Motor neuron (in vitro differentiated cells): ENCODE data around the gene WHRN. TPM values are rescaled to one million over a fixed set of nuclear protein-coding genes. Genes with fewer than 3 reads are reported as not detected.

Experiments
- ATAC-seq, 8 experiments: fragments of 200-7000 bp; cut with Tn5 transposase; replicated peaks in 6 of 8; 2 replicates each; pipeline ENCODE4 v1.8.0; 2021; ENCODE audit warnings: mild to moderate bottlenecking in 8 of 8, moderate library complexity in 8 of 8
- H3K27ac ChIP-seq, 2 donors: fragments of 250-450 bp; sonication (Bioruptor Pico); 2 replicates each; pipeline ENCODE4 v1.9.0; 2021; ENCODE audit warnings: antibody characterized with exemption in 2 of 2, mild to moderate bottlenecking in 2 of 2, moderate library complexity in 1 of 2
- H3K4me1 ChIP-seq, 2 donors: fragments of 250-450 bp; sonication (Bioruptor Pico); replicated peaks in 1 of 2; 2 replicates each; pipeline ENCODE4 v1.6.1; 2021; ENCODE audit warnings: antibody characterized with exemption in 2 of 2, mild to moderate bottlenecking in 2 of 2, moderate library complexity in 1 of 2
- H3K4me3 ChIP-seq, 5 donors: fragments of 250-450 bp; sonication (Bioruptor Pico); 2 replicates each; pipeline ENCODE4 v1.9.0; 2021; ENCODE audit warnings: antibody characterized with exemption in 5 of 5, mild to moderate bottlenecking in 5 of 5, moderate library complexity in 4 of 5
- WGBS, 10 experiments: fragments of 450-650 bp; shearing (Covaris generic); methylation state at CpG; one replicate each; pipeline ENCODE4 v1.0.0; 2022; 5-methylcytosine and 5-hydroxymethylcytosine counted together
- in situ Hi-C, 9 experiments: fragments of 400-800 bp; cut with MboI; loops; one replicate each; pipeline ENCODE4 v1.15.0; 2021; ENCODE audit warnings: low sequenced_read_pairs in 9 of 9, low pct_unique_long_range_greater_than_20kb in 2 of 9; ENCODE audit not compliant: unreplicated experiment in 9 of 9
- total RNA-seq, 8 experiments: library from RNA; unstranded; fragments of 300-600 nt; gene quantifications; 2 replicates each; pipeline versions ENCODE4 v1.2.3 to v1.2.4, GENCODE V29; 2022

Gene WHRN
- total RNA-seq: 10 to 100 TPM in 3 of 8 experiments, 1 to 10 TPM in 5; 4.2 to 13.5 (median 6.9) TPM

DNA sequence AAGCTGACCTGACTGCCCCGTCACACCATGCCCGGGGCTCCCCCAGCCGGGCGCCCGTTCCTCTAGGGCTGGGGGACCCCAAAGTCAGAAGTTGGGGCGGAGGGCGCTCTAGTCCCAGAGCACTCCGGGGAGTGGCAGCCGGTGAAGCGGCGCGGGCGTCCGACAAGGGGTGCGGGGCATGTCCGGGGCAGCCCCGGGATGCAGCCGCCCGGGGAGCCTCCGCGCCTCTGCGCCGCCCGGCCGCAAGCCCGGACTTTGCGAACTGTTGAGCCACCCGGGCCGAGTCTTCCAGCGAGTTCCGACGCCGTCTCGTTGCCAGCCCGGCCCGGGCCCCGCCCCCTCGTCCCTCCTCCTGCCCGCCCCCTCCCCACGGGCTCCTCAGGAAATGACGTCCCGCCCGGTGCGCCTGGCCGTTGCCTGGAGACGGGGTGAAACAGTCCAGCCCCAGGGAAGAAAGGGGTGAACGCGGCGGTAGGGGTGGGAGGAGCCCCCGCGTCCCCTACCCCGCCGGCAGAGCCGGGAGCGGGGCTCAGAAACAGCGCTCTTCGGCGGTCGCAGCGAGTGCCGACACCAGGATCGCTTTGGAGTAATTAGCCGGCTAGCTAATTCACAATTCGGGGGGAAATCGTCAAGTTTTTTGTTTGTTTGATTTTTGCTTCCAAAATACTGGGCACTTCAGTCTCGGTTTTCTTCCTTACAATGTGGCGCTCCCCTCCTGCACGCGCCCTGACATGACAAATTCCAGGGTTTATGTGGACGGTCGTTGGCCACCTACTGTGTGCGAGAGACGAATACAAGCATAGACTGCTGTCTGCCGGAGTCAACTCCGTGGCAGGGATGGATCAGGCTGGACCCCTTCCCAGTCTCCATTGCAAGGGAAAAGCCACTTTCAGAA is at the start of gene WHRN:
WHRN (minus strand) TSS at position 287 of the 895 bp plus-strand sequence. CDS start 672 bp downstream, outside the sequence.
- 0 to 20% (median 2%) methylated on average over 1 to 11 of the region's 75 CpGs; no CpG with 5 or more reads in 2 of the 10 experiments for WGBS, 10 experiments
- peak within 1 kb of the TSS in 1 of 2 donors; percentile 4 for H3K27ac ChIP-seq
- in situ Hi-C loops: loop anchor here in 1 of 9 experiments (5.0 kb wide), 1 partner anchor 87 kb away; no protein-coding TSS in a partner anchor
- H3K4me1 ChIP-seq: peaks cover 9 to 36% of the 10 kb centered on the region in 2 donors
- H3K4me3 ChIP-seq: peak within 1 kb of the TSS; percentile 52 to 87 (median 57)
- ATAC-seq: peak; percentile 82 to 91 (median 84)

DNA sequence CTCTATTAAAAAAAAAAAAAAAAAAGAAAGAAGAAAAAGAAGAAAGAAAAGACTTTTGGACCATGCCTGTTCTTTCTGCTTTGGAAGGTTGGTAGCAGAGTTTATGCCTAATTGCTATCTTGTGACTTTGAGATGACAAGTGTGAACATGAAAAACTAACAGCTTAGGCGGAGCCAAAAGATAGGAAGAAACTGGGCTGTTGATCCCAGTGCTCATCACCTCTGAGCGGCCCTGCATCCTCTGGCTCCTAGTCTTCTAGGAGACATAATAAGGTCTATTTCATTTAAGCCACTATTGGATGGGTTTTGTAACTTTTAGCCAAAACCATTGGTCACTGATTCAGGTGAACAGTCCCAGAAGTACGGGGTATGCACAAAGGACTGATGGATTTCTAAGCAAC is 47.9 kb upstream of the WHRN start:
- no peak for ATAC-seq
- Histone ChIP-seq H3K27ac (no peak overlapping the region), H3K4me3 (no peak overlapping the region), H3K4me1 (peaks cover 23 to 35% of the 10 kb centered on the region in 2 donors)
- in situ Hi-C loops: no loop called here
- 71 to 100% (median 92%) methylated on average over 1 to 3 of the region's 3 CpGs; no CpG with 5 or more reads in 3 of the 10 experiments for WGBS, 10 experiments

DNA sequence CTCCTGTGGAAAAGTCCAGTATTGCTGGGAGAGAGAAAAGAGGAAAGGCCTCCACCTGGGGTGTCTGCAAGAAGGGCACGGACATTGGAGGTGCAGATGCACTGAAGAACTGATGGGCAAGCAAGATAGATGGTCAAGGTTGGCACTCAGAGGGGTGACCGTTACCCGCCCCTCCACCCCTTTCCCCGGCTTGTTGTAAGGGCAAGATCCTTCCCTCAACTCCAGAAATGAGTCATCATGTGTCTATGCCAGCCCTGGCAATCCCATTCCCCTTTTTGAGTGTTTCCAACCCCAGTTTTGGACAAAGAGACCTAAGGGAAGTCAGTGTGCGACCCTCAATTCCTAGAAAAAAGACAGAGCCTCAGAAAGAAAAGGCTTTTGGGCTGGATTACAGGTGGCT is 47.4 kb upstream of the WHRN start:
- in situ Hi-C loops: no loop called here
- no peak for ATAC-seq

DNA sequence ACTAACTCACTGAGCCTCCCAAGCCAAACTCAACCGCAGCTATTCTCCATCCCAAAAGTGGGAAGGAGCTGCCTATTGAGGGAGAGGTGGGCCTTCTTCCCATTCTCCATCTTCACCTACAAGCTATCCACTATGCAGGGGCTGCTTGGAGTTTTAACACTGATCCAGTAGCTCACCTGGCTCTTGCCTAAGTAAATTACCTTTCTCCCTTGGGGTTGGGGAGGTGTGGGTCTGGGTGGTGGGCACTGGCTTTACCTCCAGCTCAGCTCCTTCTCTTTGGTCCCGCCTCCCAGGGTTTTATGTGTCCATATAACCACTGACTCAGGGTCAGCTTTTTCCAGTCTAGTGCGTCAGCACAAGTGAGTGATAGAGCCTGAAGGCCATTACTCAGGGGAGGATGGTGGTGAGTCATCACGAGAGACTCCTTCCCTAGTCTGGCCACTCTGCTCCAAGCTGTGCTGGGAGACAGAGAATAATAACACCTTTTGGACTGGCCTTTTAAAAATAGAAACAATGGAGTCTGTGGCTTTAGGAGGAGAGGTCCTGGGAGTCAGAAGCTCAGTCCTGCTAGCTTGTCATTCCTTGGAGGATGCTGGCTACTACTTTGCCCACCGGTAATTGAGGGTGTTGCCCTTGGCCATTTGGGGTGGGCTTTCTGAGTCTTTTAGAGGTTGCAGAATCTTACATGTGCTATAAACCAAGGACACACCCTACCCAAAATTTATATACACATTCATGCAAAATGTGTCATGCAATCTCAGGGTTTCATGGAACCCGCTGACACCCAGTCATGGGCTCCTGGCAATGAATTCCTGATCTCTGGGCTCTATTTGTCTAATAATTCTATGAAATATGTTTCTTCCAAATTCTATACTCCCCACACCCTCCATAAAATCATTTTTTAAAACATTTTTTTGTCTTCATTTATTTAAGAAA is 46.7 kb upstream of the WHRN start:
- H3K4me1 ChIP-seq: peaks cover 23 to 29% of the 10 kb centered on the region in 2 donors
- in situ Hi-C loops: no loop called here
- peak; percentile 95 to 100 (median 100) for ATAC-seq
- WGBS, 10 experiments: 20 to 100% (median 100%) methylated on average over 1 to 4 of the region's 6 CpGs; no CpG with 5 or more reads in 1 of the 10 experiments
- no peak overlapping the region for H3K4me3 ChIP-seq
- H3K27ac ChIP-seq: peak overlapping the region; percentile 55 to 66

More for the DNA sequence above, 47.4 kb upstream of the WHRN start:
- Histone ChIP-seq H3K4me3 (no peak overlapping the region), H3K27ac (no peak overlapping the region), H3K4me1 (peaks cover 23 to 30% of the 10 kb centered on the region in 2 donors)
- WGBS, 10 experiments: 29 to 100% (median 83%) methylated on average over 1 to 4 of the region's 5 CpGs; no CpG with 5 or more reads in 2 of the 10 experiments

DNA sequence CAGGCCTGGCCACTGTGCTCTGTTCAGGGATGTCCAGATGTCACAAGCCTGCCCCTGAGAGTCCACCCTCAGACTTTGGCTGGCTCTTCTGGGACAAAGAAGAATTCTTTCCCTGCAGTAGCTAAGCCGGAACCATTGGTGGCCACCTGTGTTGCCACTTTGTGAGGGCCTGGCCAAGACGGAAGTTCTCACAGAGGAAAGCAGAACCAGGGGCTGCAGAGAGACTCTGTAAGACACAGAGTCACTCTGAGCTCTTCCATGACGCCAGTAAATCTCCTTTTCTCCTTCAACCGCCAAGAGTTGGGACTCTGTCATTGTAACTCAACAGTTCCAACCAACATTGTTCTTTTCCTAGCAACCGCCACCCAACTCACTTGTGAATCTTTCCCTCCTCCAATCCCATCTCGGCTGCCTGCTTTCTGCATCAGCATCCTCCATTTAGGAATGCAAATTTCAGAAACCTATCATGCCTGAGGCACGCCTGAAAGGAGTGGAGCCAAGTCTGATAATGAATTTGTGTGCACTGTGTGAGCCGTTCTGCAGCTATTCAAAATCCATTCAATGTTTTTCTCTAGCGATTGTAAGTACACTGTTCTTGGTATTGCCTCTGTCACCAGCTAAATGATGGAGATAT is 44.5 kb upstream of the WHRN start:
- Histone ChIP-seq H3K4me3 (no peak overlapping the region), H3K27ac (peak overlapping the region in 1 of 2 donors; percentile 24), H3K4me1 (peaks cover 23 to 29% of the 10 kb centered on the region in 2 donors)
- ATAC-seq: peak in 4 of 8 experiments; percentile 5 to 30 (median 11)
- in situ Hi-C loops: no loop called here
- 39 to 86% (median 57%) methylated on average over 2 to 7 of the region's 9 CpGs; no CpG with 5 or more reads in 1 of the 10 experiments for WGBS, 10 experiments

DNA sequence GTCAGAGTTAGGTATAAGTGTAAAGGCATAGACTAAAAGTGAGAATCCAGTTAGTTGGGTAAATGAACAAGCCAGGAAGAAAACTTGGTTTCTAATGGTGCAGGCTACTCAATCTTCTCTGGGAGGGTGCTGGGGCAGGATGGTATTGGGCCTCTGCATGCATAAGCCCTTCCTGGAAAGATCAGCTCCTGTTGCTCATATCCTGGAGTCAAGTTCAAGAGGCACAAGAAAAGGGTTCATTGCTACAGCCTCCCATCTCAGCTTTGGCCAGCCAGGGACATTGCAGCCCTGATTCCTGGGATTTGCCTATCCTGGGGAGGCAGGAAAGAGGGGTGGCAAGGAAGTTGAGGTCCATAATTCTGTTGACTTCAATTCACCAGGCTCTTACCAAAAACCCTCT is 41.6 kb upstream of the WHRN start:
- in situ Hi-C loops: no loop called here
- Histone ChIP-seq H3K4me1 (peaks cover 15 to 21% of the 10 kb centered on the region in 2 donors), H3K4me3 (no peak overlapping the region), H3K27ac (no peak overlapping the region)
- ATAC-seq: peak in 1 of 8 experiments; percentile 53

DNA sequence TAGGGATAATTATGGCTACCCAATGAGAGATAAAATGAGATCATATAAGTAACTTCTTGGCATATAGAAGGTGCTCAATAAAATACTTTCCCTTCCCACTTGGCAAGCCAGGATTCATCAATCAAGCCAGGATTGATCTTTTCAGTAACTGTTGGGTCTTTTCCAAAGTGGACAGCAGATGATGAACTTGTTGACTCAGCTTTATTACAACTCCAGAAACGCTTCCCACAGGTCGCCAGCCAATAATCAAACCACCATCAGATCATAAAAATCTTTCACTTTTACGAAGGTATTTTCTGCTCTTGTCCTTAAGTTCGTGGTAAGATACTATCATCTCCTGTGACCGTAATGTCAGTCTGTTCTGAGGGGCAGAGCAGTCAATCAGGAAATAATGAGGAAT is 39.8 kb upstream of the WHRN start:
- Histone ChIP-seq H3K27ac (no peak overlapping the region), H3K4me3 (no peak overlapping the region), H3K4me1 (peaks cover 11 to 13% of the 10 kb centered on the region in 2 donors)
- in situ Hi-C loops: no loop called here
- WGBS, 10 experiments: 42 to 90% (median 70%) methylated on average over 2 to 5 of the region's 5 CpGs; no CpG with 5 or more reads in 1 of the 10 experiments
- ATAC-seq: no peak

DNA sequence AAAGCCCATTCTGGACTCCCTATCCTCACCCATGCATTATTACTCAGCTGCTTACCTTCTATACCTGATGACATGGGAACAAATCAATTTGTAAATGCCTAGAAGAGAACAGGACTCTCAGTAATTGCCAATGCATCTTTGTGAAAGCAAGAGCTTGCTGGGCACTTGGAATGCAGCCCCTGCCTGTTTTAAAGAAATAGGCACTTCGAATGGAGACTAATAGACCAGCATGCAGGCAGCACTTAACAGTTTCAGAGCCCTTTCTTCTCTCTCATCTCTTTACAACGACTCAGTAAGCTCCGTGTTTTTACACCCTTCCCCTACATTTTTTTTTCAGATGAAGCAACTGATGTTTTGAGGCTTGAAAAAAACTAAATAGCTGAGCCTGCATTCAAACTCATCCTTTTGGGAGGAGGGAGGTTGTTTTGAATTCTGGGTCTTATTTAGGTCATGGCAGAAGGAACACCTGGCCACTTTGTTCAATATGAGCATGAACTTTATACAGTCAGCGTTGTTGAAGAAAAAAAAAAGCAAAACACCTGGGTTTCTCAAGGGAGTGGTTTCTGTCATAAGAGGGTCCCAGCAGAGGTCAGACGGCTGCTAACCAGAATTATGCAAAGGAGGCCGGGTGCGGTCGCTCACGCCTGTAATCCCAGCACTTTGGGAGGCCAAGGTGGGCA is 34.6 kb upstream of the WHRN start:
- Histone ChIP-seq H3K4me1 (peaks cover 0 to 3% of the 10 kb centered on the region in 2 donors), H3K27ac (no peak overlapping the region), H3K4me3 (no peak overlapping the region)
- in situ Hi-C loops: no loop called here
- WGBS, 10 experiments: 0 to 100% (median 56%) methylated on average over 1 to 7 of the region's 9 CpGs; no CpG with 5 or more reads in 1 of the 10 experiments
- peak in 1 of 8 experiments; percentile 29 for ATAC-seq

DNA sequence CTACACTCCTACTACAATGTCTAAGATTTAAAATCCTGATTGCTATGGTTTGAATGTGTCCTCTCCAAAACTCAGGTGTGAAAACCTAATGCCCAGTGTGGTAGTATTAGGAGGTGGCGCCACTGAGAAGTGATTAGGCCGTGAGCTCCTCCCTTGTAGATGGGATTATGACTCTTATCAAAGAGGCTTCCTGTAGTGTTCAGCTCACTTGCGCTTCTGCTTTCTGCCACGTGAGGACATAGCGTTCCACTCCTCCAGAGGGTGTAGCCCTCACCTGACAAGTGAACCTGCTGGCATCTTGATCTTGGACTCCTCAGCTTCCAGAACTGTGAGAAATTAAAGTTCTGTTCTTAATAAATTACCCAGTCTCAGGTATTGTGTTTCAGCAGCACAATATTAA is 33.0 kb upstream of the WHRN start:
- Histone ChIP-seq H3K4me1 (peaks cover 0 to 3% of the 10 kb centered on the region in 2 donors), H3K27ac (no peak overlapping the region), H3K4me3 (no peak overlapping the region)
- in situ Hi-C loops: no loop called here
- 33 to 71% (median 34%) methylated on average over 2 to 4 of the region's 5 CpGs; no CpG with 5 or more reads in 7 of the 10 experiments for WGBS, 10 experiments
- peak in 4 of 8 experiments; percentile 34 to 66 (median 43) for ATAC-seq

DNA sequence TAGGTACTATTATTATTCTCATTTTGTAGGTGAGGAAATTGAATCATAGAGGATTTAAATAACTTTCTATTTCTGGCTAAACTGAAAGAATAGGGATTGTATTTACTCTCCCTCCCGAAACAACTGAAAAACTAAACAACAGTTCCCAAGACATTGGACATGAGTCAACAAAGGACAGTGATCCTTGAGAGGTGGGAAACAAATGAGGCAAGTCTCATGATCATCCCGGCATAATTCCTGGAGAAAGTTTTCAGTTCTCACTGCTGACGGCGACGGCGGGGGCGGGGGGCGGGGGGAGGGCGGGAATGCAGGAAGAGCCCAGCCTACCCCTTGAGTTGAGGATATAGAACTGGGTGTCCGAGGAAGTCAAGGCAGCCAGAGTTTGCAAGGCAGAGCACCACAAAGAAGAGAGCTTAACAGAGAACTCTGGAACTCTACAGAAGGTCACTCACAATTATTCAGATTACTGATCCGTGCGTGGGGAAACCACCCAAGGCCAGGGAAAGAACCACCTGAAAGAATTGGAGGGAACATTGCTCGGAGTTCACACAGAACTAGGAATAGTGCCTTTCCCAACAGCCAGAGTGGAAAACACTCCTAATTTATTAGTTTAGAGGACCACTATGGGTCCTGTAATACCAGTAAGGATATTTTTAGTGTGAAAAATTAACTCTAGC is 27.4 kb upstream of the WHRN start:
- H3K4me3 ChIP-seq: no peak overlapping the region
- in situ Hi-C loops: no loop called here
- no peak overlapping the region for H3K27ac ChIP-seq
- no peak for ATAC-seq
- 40 to 100% (median 72%) methylated on average over 1 to 4 of the region's 13 CpGs; no CpG with 5 or more reads in 2 of the 10 experiments for WGBS, 10 experiments
- no peaks in the 10 kb centered on the region for H3K4me1 ChIP-seq

DNA sequence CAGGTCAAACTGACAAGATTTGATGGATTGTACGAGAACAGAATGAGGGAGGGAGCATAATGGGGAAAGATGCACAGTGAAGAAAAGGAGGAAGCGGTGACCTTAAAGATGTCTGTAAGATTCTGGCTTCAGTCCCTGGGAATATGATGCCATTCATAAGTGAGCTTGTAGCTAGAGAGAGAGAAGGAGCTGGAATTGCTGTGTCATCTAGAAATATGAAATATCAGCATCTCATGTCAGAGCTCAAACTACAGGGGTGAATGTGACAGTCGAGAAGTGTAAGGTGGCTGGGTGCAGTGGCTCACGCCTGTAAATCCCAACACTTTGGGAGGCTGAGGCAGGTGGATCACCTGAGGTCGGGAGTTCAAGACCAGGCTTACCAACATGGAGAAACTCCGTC is 24.0 kb upstream of the WHRN start:
- in situ Hi-C loops: no loop called here

More for the DNA sequence above, 24.0 kb upstream of the WHRN start:
- 69 to 100% (median 87%) methylated on average over 1 to 4 of the region's 6 CpGs for WGBS, 10 experiments
- Histone ChIP-seq H3K4me1 (peaks cover 0 to 6% of the 10 kb centered on the region in 2 donors), H3K4me3 (no peak overlapping the region), H3K27ac (no peak overlapping the region)
- ATAC-seq: no peak
